ENCODE data around the gene CHCHD2.
A peak's percentile ranks its signal among the peaks of the same experiment; 100 is the strongest.
"Not testable (repeated sequence)": the region's sequence is repeated elsewhere in the genome, so short reads cannot be mapped to it uniquely, and the experiment has no call there.

The CHCHD2 gene
- 130 to 311 reads per million in 2 experiments for total RNA-seq

GRCh38 chr7:56106108-56107073, at the start of gene CHCHD2:
Gene CHCHD2, minus strand, starts transcription at chr7:56106476. Its CDS starts 63 bp downstream, at chr7:56106413.
- peak; percentile 90 for DNase-seq (ENCODE audit: low read depth)

GRCh38 chr7:56131062-56131461, 24.8 kb upstream of the CHCHD2 start:
- DNase-seq (ENCODE audit: low read depth): not testable (repeated sequence)

- DNase-seq (ENCODE audit: low read depth): no peak
Observed at GRCh38 chr7:56127241-56127975, 21.1 kb upstream of the CHCHD2 start.

GRCh38 chr7:56125831-56126230, 19.6 kb upstream of the CHCHD2 start:
- no peak for DNase-seq (ENCODE audit: low read depth)

- DNase-seq (ENCODE audit: low read depth): no peak
Observed at GRCh38 chr7:56124981-56125380, 18.7 kb upstream of the CHCHD2 start.

- no peak for DNase-seq (ENCODE audit: low read depth)
Observed at GRCh38 chr7:56121440-56121839, 15.2 kb upstream of the CHCHD2 start.

GRCh38 chr7:56115852-56116538, 9.7 kb upstream of the CHCHD2 start, which contains the start of gene NUPR2:
Gene NUPR2, minus strand, starts transcription at chr7:56116417. Its CDS starts 103 bp downstream, at chr7:56116314.
- no peak for DNase-seq (ENCODE audit: low read depth)

GRCh38 chr7:56112244-56112643, 6.0 kb upstream of the CHCHD2 start:
- not testable (repeated sequence) for DNase-seq (ENCODE audit: low read depth)

- DNase-seq (ENCODE audit: low read depth): no peak
Observed at GRCh38 chr7:56110611-56111010, 4.3 kb upstream of the CHCHD2 start.

GRCh38 chr7:56107954-56108258, 1.6 kb upstream of the CHCHD2 start:
- DNase-seq (ENCODE audit: low read depth): no peak

- DNase-seq (ENCODE audit: low read depth): peak; percentile 17
Observed at GRCh38 chr7:56105508-56105907, 768 bp downstream of the CHCHD2 start.

- not testable (repeated sequence) for DNase-seq (ENCODE audit: low read depth)
Observed at GRCh38 chr7:56104138-56104537, 2.1 kb downstream of the CHCHD2 start.

- DNase-seq (ENCODE audit: low read depth): no peak
Observed at GRCh38 chr7:56099653-56100052, 6.6 kb downstream of the CHCHD2 start.

GRCh38 chr7:56098187-56099008, 7.9 kb downstream of the CHCHD2 start:
- DNase-seq (ENCODE audit: low read depth): not testable (repeated sequence)

GRCh38 chr7:56097700-56098099, 8.6 kb downstream of the CHCHD2 start:
- no peak for DNase-seq (ENCODE audit: low read depth)

GRCh38 chr7:56092789-56093531, 13.3 kb downstream of the CHCHD2 start, which contains the start of gene PHKG1:
Gene PHKG1, minus strand, starts transcription at chr7:56092952. Its CDS starts 4,011 bp downstream, at chr7:56088941.
- no peak for DNase-seq (ENCODE audit: low read depth)

GRCh38 chr7:56092388-56092787, 13.9 kb downstream of the CHCHD2 start:
- not testable (repeated sequence) for DNase-seq (ENCODE audit: low read depth)

- no peak for DNase-seq (ENCODE audit: low read depth)
Observed at GRCh38 chr7:56091591-56091990, 14.7 kb downstream of the CHCHD2 start.

- no peak for DNase-seq (ENCODE audit: low read depth)
Observed at GRCh38 chr7:56087445-56087844, 18.8 kb downstream of the CHCHD2 start.

GRCh38 chr7:56086761-56087160, 19.5 kb downstream of the CHCHD2 start:
- no peak for DNase-seq (ENCODE audit: low read depth)

Measured in T follicular helper cell (primary cell).